Measurements from ENCODE around the gene FLNC.

The FLNC gene

GRCh38 chr7:128880791-128881457, 50.7 kb downstream of the FLNC start:
- DNase-seq (ENCODE audit: low read depth): no peak

DNA sequence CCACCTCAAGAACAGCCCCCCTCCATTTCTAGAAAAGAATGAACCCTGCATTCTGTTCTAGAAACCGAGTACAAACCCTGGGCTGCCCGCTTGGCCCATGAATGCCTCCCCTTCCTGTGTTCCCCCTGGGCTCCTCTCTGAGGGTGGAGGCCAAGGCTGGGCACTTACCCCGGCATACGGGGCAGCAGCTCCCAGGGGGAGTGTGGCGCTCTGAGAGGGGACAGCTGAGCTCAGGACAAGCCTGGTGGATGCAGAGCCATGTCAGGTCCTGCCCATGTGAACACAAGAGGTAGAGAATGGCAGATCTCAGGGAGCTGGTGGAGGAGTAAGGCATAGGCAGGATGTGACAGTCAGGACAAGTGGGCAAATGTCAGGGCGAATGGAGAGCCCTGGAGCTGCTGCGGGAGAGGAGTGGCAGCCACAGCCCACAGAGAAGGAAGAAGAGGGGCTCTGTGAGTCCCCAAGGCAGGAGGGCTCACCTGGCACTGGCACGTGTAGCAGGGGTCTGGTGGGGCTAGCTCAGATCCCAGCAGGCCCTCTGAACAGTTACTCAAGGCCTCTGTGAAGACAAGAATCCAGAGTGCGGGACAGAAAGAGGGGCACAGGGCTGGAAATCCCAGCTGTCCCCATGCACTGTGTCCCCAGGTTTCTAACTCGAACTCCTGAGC, 51.4 kb downstream of the FLNC start:
- DNase-seq (ENCODE audit: low read depth): no peak

DNA sequence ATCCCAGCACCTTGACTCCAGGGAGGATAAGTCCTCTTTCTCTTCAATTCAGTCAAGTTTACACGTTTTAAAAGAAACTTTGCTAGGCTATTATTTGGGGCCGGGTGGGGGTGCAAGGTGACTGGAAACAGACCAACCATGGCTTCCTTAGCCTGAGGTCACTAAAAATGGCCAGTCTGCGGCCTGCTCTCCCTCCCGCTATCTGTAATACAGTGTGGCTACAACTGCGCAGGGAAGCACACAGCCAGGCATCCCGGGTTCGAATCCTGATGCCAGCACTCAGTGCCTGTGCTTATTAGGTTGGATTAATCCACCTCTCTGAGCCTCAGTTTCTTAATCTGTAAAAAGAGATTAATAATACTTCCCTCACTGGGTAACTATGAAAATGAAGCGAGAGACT, 51.9 kb downstream of the FLNC start:
- DNase-seq (ENCODE audit: low read depth): no peak

DNA sequence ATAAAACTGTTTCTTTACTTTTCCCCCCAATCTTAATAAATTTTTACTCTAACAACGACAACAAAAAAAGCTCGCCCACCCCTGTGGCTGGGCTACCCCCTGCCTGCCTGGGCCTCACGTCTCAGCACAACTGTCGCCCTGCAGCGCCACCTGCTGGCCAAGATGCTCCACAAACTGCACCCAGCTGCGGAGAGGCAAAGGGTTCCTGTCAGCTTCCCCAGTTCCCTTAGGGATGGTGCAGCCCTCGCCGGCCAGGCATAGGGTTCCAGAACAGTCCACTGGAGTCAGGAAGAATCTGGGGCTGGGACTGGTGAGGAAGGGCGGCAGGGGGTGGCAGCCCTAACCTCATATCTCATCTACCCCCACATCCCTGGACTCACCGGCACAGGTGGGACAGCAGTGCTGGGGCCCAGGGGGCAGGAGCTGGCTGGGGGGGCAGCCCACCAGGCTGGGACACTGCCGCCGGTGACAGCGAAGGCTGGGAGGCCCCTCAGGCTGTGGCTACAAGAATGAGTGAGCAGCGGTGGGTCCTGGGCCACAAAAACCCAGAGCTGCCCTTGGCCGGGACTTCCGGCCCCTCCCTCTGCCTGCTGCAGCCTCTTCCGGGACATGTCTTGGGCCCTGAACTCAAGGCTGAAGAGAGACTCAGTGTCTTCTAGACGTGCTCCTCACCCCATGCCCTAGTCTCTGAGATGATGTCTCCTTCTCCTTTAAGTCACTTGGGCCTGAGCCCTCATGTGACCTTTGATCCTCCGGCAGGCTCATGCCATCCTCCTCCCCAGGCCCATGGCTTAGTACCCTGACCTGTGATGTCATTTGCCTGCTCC, 53.6 kb downstream of the FLNC start:
- DNase-seq (ENCODE audit: low read depth): peak; percentile 69

DNA sequence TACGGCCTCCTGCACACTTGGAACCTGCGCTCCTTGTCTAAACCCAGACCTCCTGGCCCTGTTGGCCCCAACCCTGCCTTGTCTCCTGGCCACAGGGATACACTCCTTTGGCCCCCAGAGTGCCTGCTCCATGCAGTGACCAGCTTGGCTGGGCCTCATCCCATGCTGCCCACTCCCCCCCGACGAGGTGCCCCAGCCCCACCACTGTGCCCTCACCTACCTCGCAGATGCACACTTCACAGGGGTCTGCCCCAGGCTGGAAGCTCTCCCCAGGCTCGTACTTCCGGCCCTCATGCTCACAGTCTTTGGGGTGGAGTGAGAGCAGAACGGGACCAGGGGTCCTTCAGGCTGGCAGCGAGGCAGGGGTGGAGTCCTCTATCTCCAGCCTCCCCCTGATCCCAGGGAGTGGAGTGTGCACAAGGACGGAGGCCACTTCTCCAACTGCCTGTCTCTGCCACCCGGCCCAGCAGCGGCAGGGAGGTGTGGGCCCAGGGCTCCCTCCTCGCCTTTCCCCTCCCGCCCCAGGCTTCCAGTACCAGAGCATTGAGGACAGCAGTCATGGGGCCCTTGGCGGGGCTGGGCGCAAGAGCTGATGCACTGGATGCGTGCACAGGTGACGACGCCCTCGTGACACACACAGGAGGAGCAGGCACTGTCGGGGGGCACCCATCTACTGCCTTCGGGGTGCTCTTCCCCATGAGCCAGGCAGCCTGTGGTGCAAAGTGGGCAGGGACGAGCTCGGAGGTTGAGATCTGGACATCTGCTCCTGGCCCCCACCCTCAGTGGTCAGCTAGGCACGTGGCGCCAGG, 54.6 kb downstream of the FLNC start:
- no peak for DNase-seq (ENCODE audit: low read depth)

- DNase-seq (ENCODE audit: low read depth): no peak
These were observed 55.4 kb downstream of the FLNC start for GRCh38 chr7:128885370-128886187.

- DNase-seq (ENCODE audit: low read depth): no peak
These were observed 56.4 kb downstream of the FLNC start for GRCh38 chr7:128886391-128887168.

DNA sequence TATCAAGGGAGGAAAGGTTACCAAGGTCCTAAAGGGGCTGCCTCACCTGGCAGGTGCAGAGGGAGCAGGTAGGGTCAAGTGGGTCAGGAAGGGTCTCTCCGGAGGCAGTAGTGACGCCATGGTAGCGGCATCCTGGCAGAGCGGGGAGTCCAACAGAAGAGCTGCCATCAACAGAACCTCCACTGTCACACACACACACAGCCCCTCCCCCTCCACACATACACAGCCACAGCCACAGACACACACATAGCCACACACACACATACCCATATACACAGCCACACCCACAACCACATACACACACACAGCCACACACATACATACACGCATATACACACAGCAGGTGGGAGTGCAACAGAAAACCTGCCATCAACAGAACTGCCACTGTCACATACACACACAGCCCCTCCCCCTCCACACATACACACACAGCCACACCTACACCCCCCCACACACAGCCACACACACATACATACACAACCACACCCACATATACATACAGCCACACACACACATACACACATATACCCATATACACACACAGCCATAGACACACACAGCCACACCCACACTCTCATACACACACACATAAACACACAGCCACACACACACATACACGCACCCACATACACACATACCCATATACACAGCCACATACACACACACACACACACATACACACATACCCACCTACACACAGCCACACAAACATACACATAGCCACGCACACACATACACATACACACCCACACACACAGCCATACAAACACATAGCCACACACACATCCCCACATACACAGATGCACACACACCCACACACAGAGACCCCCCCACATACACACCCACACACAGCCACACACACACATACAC, 57.2 kb downstream of the FLNC start:
- no peak for DNase-seq (ENCODE audit: low read depth)

DNA sequence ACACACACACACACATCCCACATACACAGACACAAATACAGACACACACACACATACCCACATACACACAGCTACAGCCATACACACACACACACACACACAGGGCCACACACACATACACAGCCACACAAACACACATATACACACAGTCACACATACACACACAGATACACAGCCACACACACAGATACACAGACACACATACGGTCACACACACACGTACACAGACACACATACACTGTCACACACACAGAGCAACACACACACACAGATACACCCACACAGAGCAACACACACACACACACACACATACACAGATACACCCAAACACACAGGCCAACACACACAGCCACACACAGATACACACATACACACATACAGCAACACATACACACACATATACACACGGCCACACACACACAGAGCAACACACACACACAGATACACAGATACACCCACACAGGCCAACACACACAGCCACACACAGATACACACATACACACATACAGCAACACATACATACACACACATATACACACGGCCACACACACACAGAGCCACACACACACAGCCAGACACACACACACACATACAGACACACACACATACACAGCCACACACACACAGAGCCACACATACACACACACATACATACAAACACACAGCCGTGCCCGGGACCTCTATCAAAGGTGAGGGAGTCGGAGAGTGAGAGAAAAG, 58.0 kb downstream of the FLNC start:
- no peak for DNase-seq (ENCODE audit: low read depth)

DNA sequence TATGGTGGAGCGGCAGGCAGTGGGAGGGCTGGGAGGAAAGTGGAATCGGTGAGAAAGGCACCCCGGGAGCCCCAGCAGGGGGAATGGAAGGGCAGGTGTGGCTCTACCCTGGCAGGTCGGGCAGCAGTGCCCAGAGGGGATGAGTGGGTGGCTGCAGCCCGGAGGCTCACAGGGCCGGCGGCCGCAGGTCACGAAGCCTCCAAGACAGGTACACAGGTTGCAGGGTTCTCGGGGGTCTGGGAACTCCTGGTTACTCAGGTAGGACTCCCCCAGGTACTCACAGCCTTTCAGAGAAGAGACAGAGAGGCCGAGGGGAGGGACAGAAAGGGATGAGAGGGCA, 58.5 kb downstream of the FLNC start:
- DNase-seq (ENCODE audit: low read depth): no peak

- no peak for DNase-seq (ENCODE audit: low read depth)
These were observed 58.9 kb downstream of the FLNC start for GRCh38 chr7:128889121-128889520.

DNA sequence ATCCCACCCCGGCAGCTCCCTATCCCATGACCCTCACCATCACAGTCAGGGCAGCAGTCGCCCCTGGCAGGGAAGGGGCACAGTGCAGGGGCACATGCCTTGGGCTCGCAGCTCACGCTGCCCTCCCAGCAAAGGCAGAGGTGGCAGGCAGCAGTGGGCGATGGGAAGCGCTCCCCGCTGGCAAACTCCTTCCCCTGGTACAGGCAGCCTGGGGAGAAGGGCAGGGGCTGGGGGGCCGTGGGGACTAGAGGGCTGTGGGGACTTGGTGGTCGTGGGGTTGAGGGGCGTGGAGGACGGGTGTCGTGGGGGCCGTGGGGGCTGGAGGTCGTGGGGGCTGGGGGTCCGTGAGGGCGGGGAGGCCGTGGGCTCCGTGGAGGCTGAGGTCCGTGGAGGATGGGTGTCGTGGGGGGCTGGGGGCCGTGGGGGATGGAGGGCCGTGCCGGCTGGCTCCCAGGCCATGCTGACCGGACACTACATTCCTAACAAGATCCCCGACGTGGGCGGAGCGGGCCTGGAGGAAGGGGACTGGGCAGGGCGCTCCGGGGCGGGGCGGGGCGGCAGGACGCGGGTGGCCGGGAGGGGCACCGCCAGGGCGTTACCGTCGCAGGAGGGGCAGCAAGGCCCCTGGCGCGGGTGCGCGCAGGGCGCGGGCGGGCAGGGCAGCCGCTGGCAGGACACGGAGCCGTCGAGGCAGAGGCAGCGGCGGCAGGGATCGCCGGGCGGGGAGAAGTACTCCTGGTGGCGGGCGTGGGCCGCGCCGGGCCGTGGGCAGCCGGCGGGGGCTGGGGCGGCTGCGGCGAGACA, 60.3 kb downstream of the FLNC start:
- no peak for DNase-seq (ENCODE audit: low read depth)

DNA sequence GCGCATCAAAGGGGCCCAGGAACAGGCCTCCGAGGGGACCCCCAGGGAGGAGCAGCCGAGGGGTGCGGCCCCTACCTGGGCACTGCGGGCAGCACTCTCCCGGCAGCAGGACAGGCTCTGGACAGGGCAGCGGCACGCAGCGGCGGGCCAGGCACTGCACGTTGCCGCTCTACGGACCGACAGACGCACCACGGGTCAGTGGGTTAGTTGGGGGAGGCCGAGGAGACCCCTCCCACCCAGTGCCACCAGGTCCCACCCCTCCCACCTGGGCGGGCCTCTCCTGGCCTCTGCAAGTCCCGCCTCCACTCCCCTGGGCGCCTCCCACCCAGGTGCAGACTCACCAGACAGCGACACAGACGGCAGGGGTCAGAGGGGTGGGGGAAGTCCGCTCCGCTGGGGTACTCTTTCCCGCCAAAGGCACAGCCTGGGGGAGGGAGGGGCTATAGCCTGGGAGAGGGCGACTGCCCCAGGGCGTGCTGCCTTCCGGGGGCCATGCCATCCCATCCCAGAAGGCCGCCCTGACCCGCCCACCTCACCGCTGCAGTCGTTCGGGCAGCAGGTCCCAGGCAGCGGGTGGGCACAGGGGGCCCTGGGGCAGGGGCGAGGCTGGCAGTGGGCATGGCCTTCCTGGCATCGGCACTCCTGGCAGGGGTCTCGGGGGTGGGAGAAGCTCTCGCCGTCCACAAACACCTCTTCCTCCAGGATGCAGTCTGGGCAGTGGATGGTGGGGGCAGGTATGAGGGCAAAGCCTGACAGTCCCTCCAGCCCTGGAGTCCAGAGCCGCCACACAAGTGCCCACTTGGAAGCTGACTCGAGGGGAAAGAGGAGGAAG, 61.1 kb downstream of the FLNC start:
- peak; percentile 16 for DNase-seq (ENCODE audit: low read depth)

DNA sequence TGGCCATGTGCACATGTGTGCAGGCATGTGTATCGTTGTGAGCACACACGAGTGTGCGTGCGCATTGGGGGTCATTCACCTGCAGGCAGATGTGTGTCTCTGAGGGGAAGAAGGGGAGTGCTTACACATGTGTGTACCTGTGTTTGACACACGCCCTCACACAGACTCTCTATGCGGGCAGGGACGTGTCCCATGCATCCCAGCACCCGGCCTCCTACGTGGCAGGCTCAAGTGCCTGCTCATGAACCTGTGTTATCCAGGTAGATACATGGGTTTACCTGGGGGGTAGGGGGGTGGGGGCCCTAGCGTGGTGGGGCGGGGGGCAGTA, 61.7 kb downstream of the FLNC start:
- no peak for DNase-seq (ENCODE audit: low read depth)

- no peak for DNase-seq (ENCODE audit: low read depth)
These were observed 62.5 kb downstream of the FLNC start for GRCh38 chr7:128892521-128893250.

GRCh38 chr7:128893251-128894100, 63.3 kb downstream of the FLNC start:
- DNase-seq (ENCODE audit: low read depth): no peak
